Breast epithelium (tissue), 4 donors: ENCODE results near the gene FSIP1. TPM values are rescaled to one million over a fixed set of nuclear protein-coding genes. Genes with fewer than 3 reads are reported as not detected.

ENCODE experiments used
- DNase-seq, 2 donors: peaks; one replicate each; pipeline ENCODE4 v3.0.0-alpha.2; 2019; ENCODE audit warnings: low spot score in 2 of 2
- H3K27ac ChIP-seq, 2 donors: fragments of 200-600 bp; sonication (generic) in 1 of 2; one replicate each; pipeline ENCODE4 v1.5.1; 2016 to 2019; ENCODE audit warnings: mild to moderate bottlenecking in 1 of 2
- H3K27me3 ChIP-seq, 2 donors: fragments of 200-600 bp; sonication (generic) in 1 of 2; one replicate each; pipeline versions ENCODE4 v1.5.1 to v1.6.0; 2017 to 2019; ENCODE audit warnings: control low read depth in 1 of 2, mild to moderate bottlenecking in 1 of 2
- H3K36me3 ChIP-seq: fragments of 200-600 bp; one replicate; pipeline ENCODE4 v1.5.1; 2019
- H3K4me1 ChIP-seq, 2 donors: fragments of 200-600 bp; sonication (generic); one replicate each; pipeline ENCODE4 v1.5.1; 2016 to 2019; ENCODE audit warnings: control low read depth in 1 of 2
- H3K4me3 ChIP-seq, 3 donors: fragments of 200-600 bp; sonication (generic); 1 replicate in 2 of 3; 2 replicates in 1 of 3; pipeline ENCODE4 v1.5.1; 2016 to 2019; ENCODE audit warnings: mild to moderate bottlenecking in 3 of 3, moderate library complexity in 2 of 3
- H3K9me3 ChIP-seq, 2 donors: fragments of 200-600 bp; sonication (generic) in 1 of 2; one replicate each; pipeline ENCODE4 v1.5.1; 2016 to 2019; ENCODE audit warnings: control low read depth in 1 of 2
- POLR2A ChIP-seq: fragments of 450-650 bp; IDR thresholded peaks from one replicate; pipeline ENCODE4 v1.6.1; 2016; ENCODE audit warnings: antibody characterized with exemption, mild to moderate bottlenecking, moderate library complexity
- POLR2AphosphoS5 ChIP-seq, 3 donors: sonication (generic); formaldehyde crosslinking; IDR thresholded peaks; one replicate each; pipeline ENCODE4 v1.6.1; 2017; ENCODE audit warnings: antibody characterized with exemption in 3 of 3
- intact Hi-C: fragments of 100-400 bp; cut with DNase I; formaldehyde crosslinking; loops from one replicate; pipeline ENCODE4 v1.15.1; 2023; ENCODE audit warnings: low total_unique reads
- total RNA-seq, 3 donors: library from RNA; depleted of rRNA; stranded (reverse); fragments of >200 nt; gene quantifications; one replicate each; pipeline ENCODE4 v1.1.0, GENCODE V29; 2016
- TF ChIP-seq, protein P1 (sequence below), 3 donors: fragments of 450-650 bp; IDR thresholded peaks; one replicate each; pipeline ENCODE4 v1.5.1; 2016 to 2017; ENCODE audit warnings: antibody characterized with exemption in 3 of 3, mild to moderate bottlenecking in 3 of 3, moderate library complexity in 3 of 3

FSIP1 gene
- total RNA-seq, 3 donors from 2014 or later: 0.32 to 23.3 (median 16.2) TPM

DNA sequence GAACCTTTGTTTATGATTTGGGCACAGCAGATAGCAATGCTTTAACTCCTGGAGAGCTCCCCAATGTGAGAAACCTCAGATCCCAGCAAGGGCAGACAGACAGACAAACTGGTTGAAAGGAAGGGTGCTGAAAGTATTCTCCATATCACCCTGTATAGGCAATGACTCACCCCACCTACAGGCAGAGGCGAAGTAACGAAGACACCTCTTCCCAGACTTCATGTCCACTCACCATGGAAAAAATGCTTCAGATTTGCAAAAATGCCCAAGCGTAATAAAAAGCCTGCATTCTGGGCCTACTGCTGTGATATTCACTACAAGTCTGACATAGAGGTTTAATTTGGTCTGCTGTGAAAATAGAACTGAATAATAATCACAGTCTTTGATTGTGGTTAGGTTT is 151.3 kb downstream of the FSIP1 start:
- Histone ChIP-seq H3K27ac (no peak overlapping the region), H3K4me3 (no peak overlapping the region), H3K4me1 (no peaks in the 10 kb centered on the region), H3K36me3 (no peaks in the 10 kb centered on the region), H3K27me3 (no peaks in the 10 kb centered on the region), H3K9me3 (no peaks in the 10 kb centered on the region)
- DNase-seq: no peak
- TF ChIP-seq POLR2AphosphoS5 (IDR thresholded peaks at IDR 0.05): no peak
- TF ChIP-seq POLR2A: no peak
- TF ChIP-seq, protein P1, sequence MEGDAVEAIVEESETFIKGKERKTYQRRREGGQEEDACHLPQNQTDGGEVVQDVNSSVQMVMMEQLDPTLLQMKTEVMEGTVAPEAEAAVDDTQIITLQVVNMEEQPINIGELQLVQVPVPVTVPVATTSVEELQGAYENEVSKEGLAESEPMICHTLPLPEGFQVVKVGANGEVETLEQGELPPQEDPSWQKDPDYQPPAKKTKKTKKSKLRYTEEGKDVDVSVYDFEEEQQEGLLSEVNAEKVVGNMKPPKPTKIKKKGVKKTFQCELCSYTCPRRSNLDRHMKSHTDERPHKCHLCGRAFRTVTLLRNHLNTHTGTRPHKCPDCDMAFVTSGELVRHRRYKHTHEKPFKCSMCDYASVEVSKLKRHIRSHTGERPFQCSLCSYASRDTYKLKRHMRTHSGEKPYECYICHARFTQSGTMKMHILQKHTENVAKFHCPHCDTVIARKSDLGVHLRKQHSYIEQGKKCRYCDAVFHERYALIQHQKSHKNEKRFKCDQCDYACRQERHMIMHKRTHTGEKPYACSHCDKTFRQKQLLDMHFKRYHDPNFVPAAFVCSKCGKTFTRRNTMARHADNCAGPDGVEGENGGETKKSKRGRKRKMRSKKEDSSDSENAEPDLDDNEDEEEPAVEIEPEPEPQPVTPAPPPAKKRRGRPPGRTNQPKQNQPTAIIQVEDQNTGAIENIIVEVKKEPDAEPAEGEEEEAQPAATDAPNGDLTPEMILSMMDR (IDR thresholded peaks at IDR 0.05): no peak
- intact Hi-C loops: no loop called here

DNA sequence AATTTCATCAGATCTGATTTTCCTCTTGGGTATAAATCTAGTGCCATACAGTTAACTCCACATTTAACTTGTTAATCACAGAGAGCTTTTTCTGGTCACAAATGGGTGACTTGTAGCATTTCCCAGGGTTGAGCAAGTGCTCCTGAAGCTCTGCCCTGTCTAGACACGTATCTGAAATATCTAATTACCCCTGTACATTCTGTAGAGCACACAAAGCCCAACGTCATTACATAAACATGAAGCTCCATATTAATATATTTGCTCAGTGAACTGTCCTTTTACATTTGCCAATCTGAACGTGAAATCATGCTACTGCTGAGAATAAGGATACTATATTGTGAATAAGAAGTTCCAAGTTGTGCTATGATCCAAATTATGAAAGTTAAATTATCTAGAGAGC is 152.7 kb downstream of the FSIP1 start:
- intact Hi-C loops: no loop called here
- no peak for TF ChIP-seq POLR2AphosphoS5 (IDR thresholded peaks at IDR 0.05)
- TF ChIP-seq, protein P1 (IDR thresholded peaks at IDR 0.05): no peak
- no peak for TF ChIP-seq POLR2A
- peak overlapping the region; percentile 10 to 54 for H3K27ac ChIP-seq

DNA sequence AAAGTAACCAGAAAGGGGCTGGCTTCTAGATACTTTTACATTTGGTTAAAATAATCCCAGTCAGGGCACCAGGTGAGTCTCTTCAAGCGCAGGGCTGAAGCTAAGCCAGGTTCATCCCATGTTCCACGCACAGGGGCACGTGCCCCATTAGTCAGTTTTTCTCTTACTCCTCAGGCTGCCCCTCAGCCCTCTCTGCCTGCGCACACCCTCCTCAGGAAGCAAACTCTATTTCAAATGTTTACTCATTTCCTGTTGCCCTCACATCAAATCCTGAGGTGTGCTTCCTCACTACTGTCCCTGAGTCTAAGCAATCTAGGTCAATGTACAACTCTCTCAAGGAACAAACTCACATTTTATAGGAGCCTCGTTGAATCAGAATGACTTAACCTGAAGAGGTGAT is 153.3 kb downstream of the FSIP1 start:
- H3K9me3 ChIP-seq: no peaks in the 10 kb centered on the region
- no peak overlapping the region for H3K4me3 ChIP-seq
- H3K36me3 ChIP-seq: no peaks in the 10 kb centered on the region
- no peaks in the 10 kb centered on the region for H3K27me3 ChIP-seq
- H3K27ac ChIP-seq: peak overlapping the region; percentile 10 to 54
- peaks cover 0 to 5% of the 10 kb centered on the region in 2 donors for H3K4me1 ChIP-seq
- no peak for TF ChIP-seq POLR2A
- TF ChIP-seq, protein P1 (IDR thresholded peaks at IDR 0.05): no peak
- no peak for TF ChIP-seq POLR2AphosphoS5 (IDR thresholded peaks at IDR 0.05)
- intact Hi-C loops: no loop called here
- DNase-seq: no peak

More for the DNA sequence above, 152.7 kb downstream of the FSIP1 start:
- H3K4me1 ChIP-seq: peaks cover 0 to 2% of the 10 kb centered on the region in 2 donors
- H3K9me3 ChIP-seq: no peaks in the 10 kb centered on the region
- H3K27me3 ChIP-seq: no peaks in the 10 kb centered on the region
- H3K36me3 ChIP-seq: no peaks in the 10 kb centered on the region
- no peak for DNase-seq
- no peak overlapping the region for H3K4me3 ChIP-seq

DNA sequence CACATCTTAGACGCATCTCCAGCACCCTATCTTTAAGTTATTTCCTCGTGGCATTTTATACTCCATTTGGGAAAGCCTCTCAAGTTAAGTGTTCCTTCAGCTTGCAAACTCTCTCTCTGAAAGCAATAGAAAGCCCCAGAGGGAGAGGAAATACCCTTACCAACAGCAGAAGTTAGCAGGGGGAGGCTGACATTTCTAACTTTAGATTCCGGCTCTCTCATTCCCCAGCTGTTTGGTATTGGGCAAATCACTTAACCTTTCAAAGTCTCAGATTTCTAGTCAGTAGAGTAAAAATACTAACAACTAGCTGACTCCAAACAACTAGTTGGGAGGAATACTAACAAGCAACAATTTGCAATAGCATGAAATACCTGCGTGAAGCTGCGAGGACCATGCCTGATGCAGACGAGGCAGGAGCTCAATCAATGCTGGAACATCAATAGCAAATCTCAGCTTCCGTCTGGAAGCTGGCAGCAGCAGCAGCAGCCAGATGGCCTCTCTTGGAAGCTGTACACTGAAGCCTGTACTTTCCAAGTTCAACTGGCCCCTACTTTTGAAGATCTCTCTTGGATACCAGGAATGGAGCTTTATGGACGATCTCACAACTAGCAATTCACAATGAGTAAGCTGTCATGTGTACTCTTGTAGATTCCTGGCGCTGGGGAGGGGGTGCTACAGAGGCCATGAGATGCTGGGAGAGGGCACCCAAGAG is 153.9 kb downstream of the FSIP1 start:
- intact Hi-C loops: no loop called here
- Histone ChIP-seq H3K27me3 (no peaks in the 10 kb centered on the region), H3K27ac (peak overlapping the region in 1 of 2 donors; percentile 54), H3K36me3 (no peaks in the 10 kb centered on the region), H3K4me1 (peaks cover 0 to 5% of the 10 kb centered on the region in 2 donors), H3K4me3 (no peak overlapping the region), H3K9me3 (no peaks in the 10 kb centered on the region)
- DNase-seq: no peak
- TF ChIP-seq, protein P1 (IDR thresholded peaks at IDR 0.05): no peak
- TF ChIP-seq POLR2AphosphoS5 (IDR thresholded peaks at IDR 0.05) (no peak), POLR2A (no peak)

DNA sequence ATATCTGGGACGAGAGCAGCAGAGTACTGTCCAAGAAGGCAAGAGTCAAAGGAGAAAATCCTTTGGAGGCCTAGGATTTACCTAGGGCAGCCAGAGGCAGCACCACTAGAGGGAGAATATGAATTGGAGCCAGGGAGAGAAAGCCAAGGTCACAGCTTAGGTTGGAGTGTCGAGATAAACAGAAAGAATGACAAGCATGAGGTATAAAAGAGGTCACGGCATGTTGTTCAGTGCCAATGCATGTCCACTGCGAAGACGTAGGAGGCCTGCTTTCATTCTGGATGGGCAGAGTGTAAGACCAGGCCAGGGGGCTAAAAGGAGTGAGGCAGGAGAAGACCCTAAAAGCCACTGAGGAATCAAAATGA is 154.5 kb downstream of the FSIP1 start:
- Histone ChIP-seq H3K27ac (peak overlapping the region in 1 of 2 donors; percentile 54), H3K36me3 (no peaks in the 10 kb centered on the region)
- intact Hi-C loops: no loop called here

More for the DNA sequence above, 154.5 kb downstream of the FSIP1 start:
- no peak for DNase-seq
- no peaks in the 10 kb centered on the region for H3K27me3 ChIP-seq
- no peak overlapping the region for H3K4me3 ChIP-seq
- TF ChIP-seq, protein P1 (IDR thresholded peaks at IDR 0.05): peak in 1 of 3 donors; percentile 22
- TF ChIP-seq POLR2AphosphoS5 (IDR thresholded peaks at IDR 0.05): no peak
- peaks cover 0 to 5% of the 10 kb centered on the region in 2 donors for H3K4me1 ChIP-seq
- H3K9me3 ChIP-seq: no peaks in the 10 kb centered on the region
